RWPE2 (cell line): Measurements from ENCODE around the gene DRAXIN.

ENCODE experiments used
- ATAC-seq: fragments of 200-7000 bp; cut with Tn5 transposase; 3 replicates; pipeline ENCODE4 v1.9.1; 2021; ENCODE audit warnings: low read depth
- DNase-seq: peaks from one replicate; pipeline ENCODE4 v3.0.0-alpha.2; 2020; ENCODE audit warnings: low spot score
- H3K27ac ChIP-seq: fragments of 450-650 bp; 2 replicates; pipeline ENCODE4 v1.5.1; 2017; ENCODE audit warnings: mild to moderate bottlenecking; ENCODE audit not compliant: poor library complexity, severe bottlenecking
- H3K27me3 ChIP-seq: fragments of 250-450 bp; sonication (Bioruptor Pico); 2 replicates; pipeline ENCODE4 v1.5.1; 2021; ENCODE audit warnings: mild to moderate bottlenecking, moderate library complexity; ENCODE audit not compliant: insufficient read depth, poor library complexity, severe bottlenecking
- H3K36me3 ChIP-seq: fragments of 250-450 bp; sonication (Bioruptor Pico); 2 replicates; pipeline ENCODE4 v1.5.1; 2020; ENCODE audit warnings: low read depth, mild to moderate bottlenecking, moderate library complexity
- H3K4me1 ChIP-seq: fragments of 250-450 bp; sonication (Bioruptor Pico); 2 replicates; pipeline ENCODE4 v1.5.1; 2021; ENCODE audit warnings: mild to moderate bottlenecking, moderate library complexity; ENCODE audit not compliant: insufficient read depth, poor library complexity, severe bottlenecking
- H3K4me3 ChIP-seq: fragments of 250-450 bp; sonication (Bioruptor Pico); 2 replicates; pipeline ENCODE4 v1.5.1; 2021; ENCODE audit warnings: mild to moderate bottlenecking, moderate library complexity; ENCODE audit not compliant: severe bottlenecking
- H3K9me3 ChIP-seq: fragments of 250-450 bp; sonication (Bioruptor Pico); 2 replicates; pipeline ENCODE4 v1.5.1; 2021; ENCODE audit warnings: mild to moderate bottlenecking, moderate library complexity; ENCODE audit not compliant: severe bottlenecking
- CTCF ChIP-seq: fragments of 450-650 bp; IDR thresholded peaks from one replicate; pipeline ENCODE4 v1.5.1; 2017; ENCODE audit warnings: mild to moderate bottlenecking, moderate library complexity; ENCODE audit not compliant: poor library complexity, severe bottlenecking

The DRAXIN gene

GRCh38 chr1:11769274-11769673 is 77.8 kb downstream of the DRAXIN start:
- H3K9me3 ChIP-seq = no peaks in the 10 kb centered on the region
- H3K36me3 ChIP-seq = no peaks in the 10 kb centered on the region
- DNase-seq = no peak
- H3K27ac ChIP-seq = no peak overlapping the region
- no peak for TF ChIP-seq CTCF
- no peak for ATAC-seq
- H3K4me3 ChIP-seq = no peak overlapping the region
- no peaks in the 10 kb centered on the region for H3K27me3 ChIP-seq
- no peaks in the 10 kb centered on the region for H3K4me1 ChIP-seq

- Histone ChIP-seq H3K4me1 (no peaks in the 10 kb centered on the region), H3K9me3 (no peaks in the 10 kb centered on the region), H3K27ac (no peak overlapping the region), H3K36me3 (no peaks in the 10 kb centered on the region), H3K4me3 (no peak overlapping the region), H3K27me3 (no peaks in the 10 kb centered on the region)
- DNase-seq (no peak), ATAC-seq (no peak)
- no peak for TF ChIP-seq CTCF
Measured at GRCh38 chr1:11770011-11770410, 78.5 kb downstream of the DRAXIN start.

GRCh38 chr1:11771481-11772043 is 80.1 kb downstream of the DRAXIN start:
- Histone ChIP-seq H3K27me3 (no peaks in the 10 kb centered on the region), H3K4me3 (no peak overlapping the region), H3K27ac (no peak overlapping the region), H3K4me1 (no peaks in the 10 kb centered on the region), H3K9me3 (no peaks in the 10 kb centered on the region), H3K36me3 (no peaks in the 10 kb centered on the region)
- DNase-seq (no peak), ATAC-seq (no peak)
- no peak for TF ChIP-seq CTCF

- Histone ChIP-seq H3K4me3 (no peak overlapping the region), H3K27ac (no peak overlapping the region), H3K36me3 (no peaks in the 10 kb centered on the region), H3K4me1 (no peaks in the 10 kb centered on the region), H3K9me3 (no peaks in the 10 kb centered on the region), H3K27me3 (no peaks in the 10 kb centered on the region)
- DNase-seq (no peak), ATAC-seq (no peak)
- no peak for TF ChIP-seq CTCF
Measured at GRCh38 chr1:11772458-11772857, 80.9 kb downstream of the DRAXIN start.

GRCh38 chr1:11774753-11775152 is 83.2 kb downstream of the DRAXIN start:
- H3K27me3 ChIP-seq = no peaks in the 10 kb centered on the region
- H3K4me3 ChIP-seq = no peak overlapping the region
- H3K4me1 ChIP-seq = no peaks in the 10 kb centered on the region
- TF ChIP-seq CTCF = no peak
- no peak overlapping the region for H3K27ac ChIP-seq
- no peaks in the 10 kb centered on the region for H3K36me3 ChIP-seq
- H3K9me3 ChIP-seq = no peaks in the 10 kb centered on the region
- ATAC-seq (no peak), DNase-seq (no peak)
